IMR-90 (cell line): Measurements from ENCODE around the gene ZFP90. TPM values are rescaled to one million over a fixed set of nuclear protein-coding genes. Genes with fewer than 3 reads are reported as not detected.

Experiments
- ATAC-seq: fragments of 200-7000 bp; cut with Tn5 transposase; 2 replicates; pipeline ENCODE4 v1.9.1; 2020; ENCODE audit warnings: low read depth, mild to moderate bottlenecking, moderate library complexity
- BruUV-seq: library from RNA; stranded (reverse); fragments of 400-500 nt; replicated peaks from 2 replicates; lab custom pipeline; 2021; lab: Mats Ljungman, UMichigan
- CTCF ChIA-PET: fragments of 300-600 bp; formaldehyde crosslinking; extraction: SDS; loops from one replicate; lab custom pipeline; 2021; ENCODE audit warnings: antibody characterized with exemption; lab: Yijun Ruan, JAX
- POLR2A ChIA-PET: fragments of 300-600 bp; sonication (Branson Sonifier 250); formaldehyde crosslinking; loops from one replicate; lab custom pipeline; 2022; ENCODE audit warnings: antibody characterized with exemption; ENCODE audit not compliant: unreplicated experiment; lab: Charles Lee
- DNase-seq: peaks from one replicate; pipeline ENCODE4 v3.0.0; 2013
- H2AFZ ChIP-seq: replicated peaks from 2 replicates; pipeline ENCODE3; 2013; ENCODE audit warnings: low read length, mild to moderate bottlenecking; ENCODE audit not compliant: poor library complexity
- H2AK5ac ChIP-seq: 2 replicates; pipeline ENCODE4 v1.6.1; 2013; ENCODE audit warnings: low read depth, low read length, inconsistent platforms
- H2AK9ac ChIP-seq: replicated peaks from 2 replicates; pipeline ENCODE3; 2013; ENCODE audit warnings: mild to moderate bottlenecking, low read depth, low read length, moderate library complexity; ENCODE audit not compliant: poor library complexity
- H2BK120ac ChIP-seq: 2 replicates; pipeline ENCODE4 v1.6.1; 2013; ENCODE audit warnings: low read depth, low read length, inconsistent platforms
- H2BK15ac ChIP-seq: 3 replicates; pipeline ENCODE4 v1.6.1; 2013; ENCODE audit warnings: low read depth, low read length, inconsistent platforms
- H2BK20ac ChIP-seq: 2 replicates; pipeline ENCODE4 v1.6.1; 2013; ENCODE audit warnings: low read depth, mild to moderate bottlenecking, inconsistent platforms, low read length, moderate library complexity
- H2BK5ac ChIP-seq: 2 replicates; pipeline ENCODE4 v1.6.1; 2013; ENCODE audit warnings: mild to moderate bottlenecking, low read depth, low read length, inconsistent platforms; ENCODE audit not compliant: poor library complexity, severe bottlenecking
- H3K14ac ChIP-seq: replicated peaks from 2 replicates; pipeline ENCODE4 v1.6.1; 2013; ENCODE audit warnings: low read depth, low read length, inconsistent platforms
- H3K18ac ChIP-seq: 2 replicates; pipeline ENCODE4 v1.6.1; 2013; ENCODE audit warnings: low read depth, low read length, control low read depth
- H3K23ac ChIP-seq: 2 replicates; pipeline ENCODE4 v1.6.1; 2013; ENCODE audit warnings: low read depth, low read length, inconsistent platforms
- H3K27ac ChIP-seq: 2 replicates; pipeline ENCODE4 v1.5.1; 2013; ENCODE audit warnings: mild to moderate bottlenecking, control low read depth, low read length; ENCODE audit not compliant: insufficient read depth
- H3K27me3 ChIP-seq: 2 replicates; pipeline ENCODE4 v1.6.1; 2013; ENCODE audit warnings: low read length; ENCODE audit not compliant: control insufficient read depth, insufficient read depth
- H3K36me3 ChIP-seq: 2 replicates; pipeline ENCODE4 v1.6.1; 2013; ENCODE audit warnings: low read length, mixed read lengths; ENCODE audit not compliant: control insufficient read depth, insufficient read depth
- H3K4ac ChIP-seq: 2 replicates; pipeline ENCODE4 v1.6.1; 2013; ENCODE audit warnings: low read depth, low read length, inconsistent platforms
- H3K4me1 ChIP-seq: 2 replicates; pipeline ENCODE4 v1.6.1; 2013; ENCODE audit warnings: low read length, mixed read lengths; ENCODE audit not compliant: control insufficient read depth, insufficient read depth
- H3K4me2 ChIP-seq: 2 replicates; pipeline ENCODE4 v1.6.1; 2013; ENCODE audit warnings: low read depth, mild to moderate bottlenecking, control low read depth, low read length, moderate library complexity
- H3K4me3 ChIP-seq: 2 replicates; pipeline ENCODE4 v1.5.1; 2013; ENCODE audit warnings: low read depth, mild to moderate bottlenecking, control low read depth, low read length, moderate library complexity; ENCODE audit not compliant: insufficient read depth
- H3K56ac ChIP-seq: 2 replicates; pipeline ENCODE4 v1.6.1; 2013; ENCODE audit warnings: low read length, inconsistent platforms; ENCODE audit not compliant: insufficient read depth; ENCODE audit errors: extremely low read depth
- H3K79me1 ChIP-seq, 2 experiments: 2 replicates each; pipeline ENCODE4 v1.6.1; 2013; ENCODE audit warnings: low read length in 2 of 2, inconsistent platforms in 1 of 2, low read depth in 1 of 2
- H3K9ac ChIP-seq: 2 replicates; pipeline ENCODE4 v1.6.1; 2013; ENCODE audit warnings: low read depth, low read length, control low read depth
- H3K9me1 ChIP-seq: 2 replicates; pipeline ENCODE4 v1.6.1; 2013; ENCODE audit warnings: low read length, inconsistent platforms; ENCODE audit not compliant: insufficient read depth
- H3K9me3 ChIP-seq: 2 replicates; pipeline ENCODE4 v1.6.1; 2013; ENCODE audit warnings: low read length; ENCODE audit not compliant: control insufficient read depth, insufficient read depth
- H4K20me1 ChIP-seq: 2 replicates; pipeline ENCODE4 v1.6.1; 2013; ENCODE audit warnings: low read length, inconsistent platforms; ENCODE audit not compliant: insufficient read depth
- H4K5ac ChIP-seq: 2 replicates; pipeline ENCODE4 v1.6.1; 2013; ENCODE audit warnings: mild to moderate bottlenecking, low read depth, low read length, control low read depth
- H4K8ac ChIP-seq, 2 experiments: 2 replicates each; pipeline ENCODE4 v1.6.1; 2013; ENCODE audit warnings: low read depth in 2 of 2, low read length in 2 of 2, control low read depth in 1 of 2, inconsistent platforms in 1 of 2
- H4K91ac ChIP-seq: 2 replicates; pipeline ENCODE4 v1.6.1; 2013; ENCODE audit warnings: low read depth, low read length, inconsistent platforms; ENCODE audit not compliant: insufficient read depth
- BHLHE40 ChIP-seq: fragments of 150-350 bp; IDR thresholded peaks from 2 replicates; pipeline ENCODE4 v1.6.1; 2016; ENCODE audit warnings: mild to moderate bottlenecking, low read depth, low read length
- NFE2L2 ChIP-seq: fragments of 150-350 bp; IDR thresholded peaks from 2 replicates; pipeline ENCODE4 v1.6.1; 2016; ENCODE audit warnings: low read depth, mild to moderate bottlenecking, low read length
- RAD21 ChIP-seq: IDR thresholded peaks from 2 replicates; pipeline ENCODE4 v1.6.1; 2012; ENCODE audit warnings: low read length, improper control_type of control experiment
- RFX5 ChIP-seq: IDR thresholded peaks from 2 replicates; pipeline ENCODE4 v1.8.0; 2012; ENCODE audit warnings: low read depth, mild to moderate bottlenecking, low read length, moderate library complexity
- SMC3 ChIP-seq: fragments of 150-350 bp; IDR thresholded peaks from 2 replicates; pipeline ENCODE4 v1.6.1; 2016; ENCODE audit warnings: low read depth, mild to moderate bottlenecking, antibody characterized with exemption, low read length, moderate library complexity
- WGBS, 2 experiments: methylation state at CpG; one replicate each; pipeline versions ENCODE4 v1.1.5 to v1.1.7; 2013; ENCODE audit warnings: missing lambda C conversion rate in 2 of 2; ENCODE audit not compliant: insufficient read length in 1 of 2; ENCODE audit errors: extremely low coverage in 2 of 2; 5-methylcytosine and 5-hydroxymethylcytosine counted together
- dilution Hi-C: fragments of 300-500 bp; cut with HindIII; formaldehyde crosslinking; loops from one replicate; pipeline ENCODE4 v1.14.3; 2018; ENCODE audit warnings: low sequenced_read_pairs; ENCODE audit not compliant: unreplicated experiment
- in situ Hi-C: fragments of 300-500 bp; cut with MboI; formaldehyde crosslinking; loops from 3 replicates; pipeline ENCODE4 v1.14.3; 2019; ENCODE audit warnings: low sequenced_read_pairs, inconsistent platforms, mixed read lengths
- intact Hi-C: fragments of 100-400 bp; cut with micrococcal nuclease; formaldehyde crosslinking; loops from 2 replicates; pipeline ENCODE4 v1.10.0; 2022
- microRNA-seq, 2 experiments: library from miRNA; stranded (forward) in 1 of 2; unstranded in 1 of 2; fragments of 10-50 nt in 1 of 2; fragments of <30 nt in 1 of 2; gene quantifications in 1 of 2; microRNA quantifications in 1 of 2; one replicate each; pipeline versions ENCODE3 to v1.1.0; 2013 to 2020; ENCODE audit not compliant: insufficient read depth in 1 of 2, insufficient read length in 1 of 2, unreplicated experiment in 1 of 2
- polyA plus RNA-seq, 3 experiments: library from polyadenylated mRNA; depleted of rRNA; stranded (reverse); fragments of >200 nt; gene quantifications; 2 replicates each; pipeline ENCODE4 v1.2.3, GENCODE V29; 2012; ENCODE audit warnings: low replicate concordance in 1 of 3
- small RNA-seq, 5 experiments: library from RNA; depleted of rRNA; stranded (forward); fragments of <200 nt; gene quantifications; one replicate each; pipeline ENCODE3, GENCODE V24; 2012
- total RNA-seq: library from RNA; depleted of rRNA; stranded (reverse); fragments of >200 nt; gene quantifications from 2 replicates; pipeline ENCODE4 v1.2.3, GENCODE V29; 2012; rRNA removed
- TF ChIP-seq, protein P1 (sequence below): fragments of 150-350 bp; IDR thresholded peaks from 2 replicates; pipeline ENCODE4 v1.6.1; 2016; ENCODE audit warnings: low read depth, mild to moderate bottlenecking, low read length, moderate library complexity, borderline replicate concordance
- TF ChIP-seq, protein P2 (sequence below): fragments of 150-350 bp; IDR thresholded peaks from 2 replicates; pipeline ENCODE4 v1.6.1; 2017; ENCODE audit warnings: mild to moderate bottlenecking, antibody characterized with exemption, low read length, low read depth

ZFP90 gene
- total and polyA plus RNA-seq, 2 of the 4 experiments (the other 2 are of a cell fraction), result 7.3 to 22.6 TPM

- H3K4me1 ChIP-seq, result no peaks in the 10 kb centered on the region
- CTCF ChIA-PET, result no interaction called here
- dilution Hi-C loops, result no loop called here
Measured at GRCh38 chr16:68617734-68618133, 78.6 kb downstream of the ZFP90 start.

More at GRCh38 chr16:68617734-68618133, 78.6 kb downstream of the ZFP90 start:
- no peaks in the 10 kb centered on the region for H4K20me1 ChIP-seq
- no peaks in the 10 kb centered on the region for H3K9me1 ChIP-seq
- POLR2A ChIA-PET, result interaction anchor here (0.6 kb wide), 1 partner anchor 29 kb away, joined by 4 read pairs; no protein-coding TSS in a partner anchor
- no peaks in the 10 kb centered on the region for H3K36me3 ChIP-seq
- no peak overlapping the region for H3K4ac ChIP-seq
- H2BK15ac ChIP-seq, result no peak overlapping the region
- ATAC-seq (no peak), DNase-seq (no peak)
- no peak overlapping the region for H3K27ac ChIP-seq
- H2AK5ac ChIP-seq, result no peak overlapping the region
- peaks cover 15% of the 10 kb centered on the region for H3K9me3 ChIP-seq
- H3K27me3 ChIP-seq, result no peaks in the 10 kb centered on the region
- H2AFZ ChIP-seq, result no peak overlapping the region
- H4K91ac ChIP-seq, result no peak overlapping the region
- WGBS, 2 experiments, result 100% methylated on average over 2 of the region's 7 CpGs; no CpG with 5 or more reads in 1 of the 2 experiments
- BruUV-seq, result no TSS peak
- H3K4me3 ChIP-seq, result no peak overlapping the region
- H2BK120ac ChIP-seq, result no peak overlapping the region
- H3K18ac ChIP-seq, result no peak overlapping the region
- H3K23ac ChIP-seq, result no peak overlapping the region
- H2BK20ac ChIP-seq, result no peak overlapping the region
- no peak overlapping the region for H3K14ac ChIP-seq
- TF ChIP-seq NFE2L2 (no peak), BHLHE40 (no peak), RFX5 (no peak), SMC3 (no peak), RAD21 (no peak)
- TF ChIP-seq, protein P1, sequence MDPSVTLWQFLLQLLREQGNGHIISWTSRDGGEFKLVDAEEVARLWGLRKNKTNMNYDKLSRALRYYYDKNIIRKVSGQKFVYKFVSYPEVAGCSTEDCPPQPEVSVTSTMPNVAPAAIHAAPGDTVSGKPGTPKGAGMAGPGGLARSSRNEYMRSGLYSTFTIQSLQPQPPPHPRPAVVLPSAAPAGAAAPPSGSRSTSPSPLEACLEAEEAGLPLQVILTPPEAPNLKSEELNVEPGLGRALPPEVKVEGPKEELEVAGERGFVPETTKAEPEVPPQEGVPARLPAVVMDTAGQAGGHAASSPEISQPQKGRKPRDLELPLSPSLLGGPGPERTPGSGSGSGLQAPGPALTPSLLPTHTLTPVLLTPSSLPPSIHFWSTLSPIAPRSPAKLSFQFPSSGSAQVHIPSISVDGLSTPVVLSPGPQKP, result no peak
- TF ChIP-seq, protein P2, sequence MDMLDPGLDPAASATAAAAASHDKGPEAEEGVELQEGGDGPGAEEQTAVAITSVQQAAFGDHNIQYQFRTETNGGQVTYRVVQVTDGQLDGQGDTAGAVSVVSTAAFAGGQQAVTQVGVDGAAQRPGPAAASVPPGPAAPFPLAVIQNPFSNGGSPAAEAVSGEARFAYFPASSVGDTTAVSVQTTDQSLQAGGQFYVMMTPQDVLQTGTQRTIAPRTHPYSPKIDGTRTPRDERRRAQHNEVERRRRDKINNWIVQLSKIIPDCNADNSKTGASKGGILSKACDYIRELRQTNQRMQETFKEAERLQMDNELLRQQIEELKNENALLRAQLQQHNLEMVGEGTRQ, result no peak
- no peaks in the 10 kb centered on the region for H3K79me1 ChIP-seq
- in situ Hi-C loops, result no loop called here
- no peak overlapping the region for H4K8ac ChIP-seq
- intact Hi-C loops, result no loop called here
- H2BK5ac ChIP-seq, result no peak overlapping the region
- H2AK9ac ChIP-seq, result no peak overlapping the region
- no peak overlapping the region for H4K5ac ChIP-seq
- H3K56ac ChIP-seq, result no peak overlapping the region
- H3K9ac ChIP-seq, result no peak overlapping the region
- no peak overlapping the region for H3K4me2 ChIP-seq

Small RNA genes lying within 50 kb of the gene (microRNA-seq; reads per million reads assigned to microRNA genes)
- not detected for gene RNU4-36P (ENCODE audit: insufficient read depth, insufficient read length)

Small RNA genes lying within 50 kb of the gene (small RNA-seq; reads per million reads assigned to genes)
- gene RNU4-36P, result 0 reads per million in 5 experiments

Other genes with a start within 250 kb of the ZFP90 start
- gene SLC7A6OS, start 228.3 kb upstream of the ZFP90 start, total RNA-seq, result 8.4 and 10.3 TPM in 2 replicates
- gene SLC7A6OS, start 228.3 kb upstream of the ZFP90 start, polyA plus RNA-seq (2012; rRNA removed), result 5.6 and 6.8 TPM in 2 replicates
- gene PRMT7, start 228.3 kb upstream of the ZFP90 start, total RNA-seq, result 65.5 and 68.6 TPM in 2 replicates
- 61.0 and 63.1 TPM in 2 replicates for gene PRMT7, start 228.3 kb upstream of the ZFP90 start, polyA plus RNA-seq (2012; rRNA removed)
- not detected in 2 replicates for gene SMPD3, start 90.8 kb upstream of the ZFP90 start, total RNA-seq
- 0.01 TPM in 1 of 2 replicates, not detected in the other for gene SMPD3, start 90.8 kb upstream of the ZFP90 start, polyA plus RNA-seq (2012; rRNA removed)
- not detected in 2 replicates for gene CDH3, start 106.0 kb downstream of the ZFP90 start, total RNA-seq
- not detected in 2 replicates for gene CDH3, start 106.0 kb downstream of the ZFP90 start, polyA plus RNA-seq (2012; rRNA removed)
- under 0.01 TPM in 1 of 2 replicates, not detected in the other for gene CDH1, start 198.0 kb downstream of the ZFP90 start, total RNA-seq
- gene CDH1, start 198.0 kb downstream of the ZFP90 start, polyA plus RNA-seq (2012; rRNA removed), result not detected in 2 replicates